Fibroblast of lung (primary cell): ENCODE results near the gene HOXB1. TPM values are rescaled to one million over a fixed set of nuclear protein-coding genes. Genes with fewer than 3 reads are reported as not detected.
A peak's percentile ranks its signal among the peaks of the same experiment; 100 is the strongest.

Source experiments
- DNase-seq, 2 donors: peaks; one replicate each; pipeline versions ENCODE4 v3.0.0 to v3.0.0-alpha.2; 2010; ENCODE audit warnings: low read depth in 2 of 2
- H2AFZ ChIP-seq: 2 replicates; pipeline ENCODE4 v1.5.1; 2012; ENCODE audit warnings: low read length, control low read depth, inconsistent platforms
- H3K27ac ChIP-seq: 2 replicates; pipeline ENCODE4 v1.5.1; 2011; ENCODE audit warnings: low read length, control low read depth; ENCODE audit not compliant: insufficient read depth
- H3K27me3 ChIP-seq: 2 replicates; pipeline ENCODE4 v1.5.1; 2011; ENCODE audit warnings: mild to moderate bottlenecking, low read length; ENCODE audit not compliant: control insufficient read depth, insufficient read depth
- H3K36me3 ChIP-seq: 2 replicates; pipeline ENCODE4 v1.5.1; 2011; ENCODE audit warnings: low read length; ENCODE audit not compliant: control insufficient read depth, insufficient read depth
- H3K4me1 ChIP-seq: 2 replicates; pipeline ENCODE4 v1.5.1; 2011; ENCODE audit warnings: low read length; ENCODE audit not compliant: control insufficient read depth, insufficient read depth; ENCODE audit errors: extremely low read depth
- H3K4me2 ChIP-seq: 2 replicates; pipeline ENCODE4 v1.5.1; 2011; ENCODE audit warnings: low read length, control low read depth; ENCODE audit not compliant: insufficient read depth; ENCODE audit errors: extremely low read depth
- H3K4me3 ChIP-seq, 4 experiments: fragments of 200-600 bp in 1 of 4; sonication (generic) in 1 of 4; replicated peaks in 1 of 4; 2 replicates each; pipeline ENCODE4 v1.5.1; 2011 to 2016; ENCODE audit warnings: low read length in 4 of 4, low read depth in 3 of 4, mild to moderate bottlenecking in 3 of 4, control low read depth in 2 of 4, inconsistent platforms in 1 of 4, mixed read lengths in 1 of 4; ENCODE audit not compliant: insufficient read depth in 1 of 4; ENCODE audit errors: control extremely low read depth in 1 of 4
- H3K79me2 ChIP-seq: 2 replicates; pipeline ENCODE4 v1.5.1; 2012; ENCODE audit warnings: mild to moderate bottlenecking, low read length, inconsistent platforms; ENCODE audit not compliant: control insufficient read depth, insufficient read depth
- H3K9ac ChIP-seq: 2 replicates; pipeline ENCODE4 v1.5.1; 2011; ENCODE audit warnings: mild to moderate bottlenecking, low read length, control low read depth; ENCODE audit not compliant: insufficient read depth
- H3K9me3 ChIP-seq: 2 replicates; pipeline ENCODE4 v1.5.1; 2012; ENCODE audit warnings: low read depth, low read length; ENCODE audit not compliant: control insufficient read depth, insufficient read depth
- H4K20me1 ChIP-seq: 2 replicates; pipeline ENCODE4 v1.5.1; 2011; ENCODE audit warnings: low read length; ENCODE audit not compliant: control insufficient read depth, insufficient read depth; ENCODE audit errors: extremely low read depth
- EZH2 ChIP-seq: IDR thresholded peaks from 2 replicates; pipeline ENCODE4 v1.5.1; 2012; ENCODE audit warnings: low read length, control low read depth, mild to moderate bottlenecking; ENCODE audit errors: missing control alignments
- polyA plus RNA-seq, 2 donors: library from polyadenylated mRNA; depleted of rRNA in 1 of 2; stranded (reverse) in 1 of 2; unstranded in 1 of 2; fragments of >200 nt; gene quantifications; 2 replicates each; pipeline ENCODE4 v1.2.1, GENCODE V29; 2011 to 2012; ENCODE audit warnings: missing spikeins in 1 of 2
- total RNA-seq: library from RNA; depleted of rRNA; stranded (reverse); fragments of >200 nt; gene quantifications from 2 replicates; pipeline ENCODE4 v1.2.1, GENCODE V29; 2014
- TF ChIP-seq, protein P1 (sequence below), 2 donors: IDR thresholded peaks in 1 of 2; conservative IDR thresholded peaks in 1 of 2; 1 replicate in 1 of 2; 2 replicates in 1 of 2; pipeline ENCODE4 v1.5.1; 2011 to 2012; ENCODE audit warnings: low read length in 2 of 2, control low read depth in 1 of 2, inconsistent platforms in 1 of 2, low read depth in 1 of 2, mild to moderate bottlenecking in 1 of 2

The HOXB1 gene
- total and polyA plus RNA-seq, 2 donors (not counting 1 experiment from before 2014, with no cell fraction given) = not detected

DNA sequence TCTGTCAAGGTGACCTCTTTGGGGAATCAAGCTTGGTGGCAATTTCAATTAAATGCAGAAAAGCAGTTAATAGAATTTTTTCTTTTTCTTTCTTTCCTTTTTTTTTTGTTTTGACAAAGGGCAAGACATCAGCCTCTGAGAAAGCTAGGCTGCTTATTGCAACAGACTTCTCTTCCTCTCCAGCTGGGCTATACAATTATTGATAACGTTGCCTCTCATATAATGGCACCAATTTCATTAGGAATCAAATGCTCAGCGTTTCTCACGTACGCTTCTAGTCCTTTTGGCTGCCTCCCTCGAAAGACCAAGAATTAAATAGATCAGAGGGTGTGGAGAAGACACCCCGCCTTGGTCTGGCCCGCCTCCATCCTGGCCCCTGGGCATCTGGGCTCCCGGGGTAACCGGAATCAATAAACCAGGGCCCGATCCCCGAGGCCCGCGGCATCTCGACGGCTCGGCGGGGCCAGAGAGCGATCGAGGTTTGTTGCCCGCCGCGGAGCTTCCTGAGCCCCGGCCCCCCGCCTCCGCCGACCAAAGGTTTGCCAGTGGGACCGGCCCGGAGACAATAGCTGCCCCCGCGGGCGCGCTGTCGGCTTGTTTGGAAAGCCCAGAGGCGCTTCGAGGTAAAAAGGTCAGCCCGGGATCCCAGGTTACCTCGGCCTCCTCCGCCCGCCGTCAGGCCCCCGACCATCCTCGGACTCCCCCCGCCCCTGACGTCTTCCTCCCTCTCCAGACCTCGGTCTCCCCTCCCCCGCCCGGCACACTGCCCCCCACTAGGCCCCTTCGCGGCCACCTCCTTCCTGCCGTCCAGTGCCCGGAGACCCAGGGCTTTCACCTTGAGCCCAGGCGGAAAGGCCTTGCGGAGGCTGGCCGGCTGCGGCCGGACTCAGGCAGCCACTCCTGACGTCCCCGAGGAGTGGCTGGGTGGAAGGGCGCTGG is 3.9 kb downstream of the HOXB1 start:
- TF ChIP-seq, protein P1, sequence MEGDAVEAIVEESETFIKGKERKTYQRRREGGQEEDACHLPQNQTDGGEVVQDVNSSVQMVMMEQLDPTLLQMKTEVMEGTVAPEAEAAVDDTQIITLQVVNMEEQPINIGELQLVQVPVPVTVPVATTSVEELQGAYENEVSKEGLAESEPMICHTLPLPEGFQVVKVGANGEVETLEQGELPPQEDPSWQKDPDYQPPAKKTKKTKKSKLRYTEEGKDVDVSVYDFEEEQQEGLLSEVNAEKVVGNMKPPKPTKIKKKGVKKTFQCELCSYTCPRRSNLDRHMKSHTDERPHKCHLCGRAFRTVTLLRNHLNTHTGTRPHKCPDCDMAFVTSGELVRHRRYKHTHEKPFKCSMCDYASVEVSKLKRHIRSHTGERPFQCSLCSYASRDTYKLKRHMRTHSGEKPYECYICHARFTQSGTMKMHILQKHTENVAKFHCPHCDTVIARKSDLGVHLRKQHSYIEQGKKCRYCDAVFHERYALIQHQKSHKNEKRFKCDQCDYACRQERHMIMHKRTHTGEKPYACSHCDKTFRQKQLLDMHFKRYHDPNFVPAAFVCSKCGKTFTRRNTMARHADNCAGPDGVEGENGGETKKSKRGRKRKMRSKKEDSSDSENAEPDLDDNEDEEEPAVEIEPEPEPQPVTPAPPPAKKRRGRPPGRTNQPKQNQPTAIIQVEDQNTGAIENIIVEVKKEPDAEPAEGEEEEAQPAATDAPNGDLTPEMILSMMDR (conservative IDR thresholded peaks at IDR 0.05 in 1 of 2, IDR thresholded peaks at IDR 0.05 in 1 of 2; ENCODE audit: low read depth in 1 of 2, low read length in 2 of 2) = no peak
- no peak for TF ChIP-seq EZH2
- no peak overlapping the region for H2AFZ ChIP-seq
- H3K9me3 ChIP-seq = no peaks in the 10 kb centered on the region
- no peak overlapping the region for H3K27ac ChIP-seq
- no peaks in the 10 kb centered on the region for H3K27me3 ChIP-seq
- H3K4me3 ChIP-seq = no peak overlapping the region
- no peaks in the 10 kb centered on the region for H4K20me1 ChIP-seq
- H3K9ac ChIP-seq = no peak overlapping the region
- no peaks in the 10 kb centered on the region for H3K36me3 ChIP-seq
- no peak overlapping the region for H3K4me2 ChIP-seq
- no peaks in the 10 kb centered on the region for H3K79me2 ChIP-seq
- no peak for DNase-seq
- peaks cover 7% of the 10 kb centered on the region for H3K4me1 ChIP-seq

DNA sequence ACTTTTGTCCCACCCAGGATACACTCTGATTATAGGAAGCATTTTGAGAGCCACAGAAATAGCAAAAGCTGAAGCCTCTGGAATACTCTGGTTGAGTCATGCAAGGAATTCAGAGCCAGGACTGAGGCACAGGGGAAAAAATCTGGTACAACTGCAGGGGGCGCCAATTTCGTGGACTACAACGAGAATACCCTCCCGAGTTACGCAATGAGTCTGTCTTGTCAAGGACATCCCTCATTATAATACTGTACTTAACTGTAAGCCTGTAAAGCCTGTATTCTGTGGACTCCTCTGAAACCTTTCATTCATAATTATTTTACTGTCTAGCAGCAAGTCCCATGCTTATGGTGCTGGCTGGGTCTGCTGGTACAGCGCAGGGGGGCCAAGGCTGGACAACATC is 7.8 kb downstream of the HOXB1 start:
- Histone ChIP-seq H3K9me3 (no peaks in the 10 kb centered on the region), H3K4me2 (no peak overlapping the region), H3K27ac (no peak overlapping the region), H3K9ac (no peak overlapping the region), H2AFZ (no peak overlapping the region), H3K79me2 (no peaks in the 10 kb centered on the region), H3K4me3 (no peak overlapping the region), H3K36me3 (no peaks in the 10 kb centered on the region), H3K27me3 (no peaks in the 10 kb centered on the region), H4K20me1 (no peaks in the 10 kb centered on the region), H3K4me1 (peaks cover 11% of the 10 kb centered on the region)
- TF ChIP-seq EZH2 = no peak
- TF ChIP-seq, protein P1 (conservative IDR thresholded peaks at IDR 0.05 in 1 of 2, IDR thresholded peaks at IDR 0.05 in 1 of 2; ENCODE audit: low read depth in 1 of 2, low read length in 2 of 2) = peak; percentile 35 to 53
- DNase-seq = peak in 1 of 2 donors; percentile 28

DNA sequence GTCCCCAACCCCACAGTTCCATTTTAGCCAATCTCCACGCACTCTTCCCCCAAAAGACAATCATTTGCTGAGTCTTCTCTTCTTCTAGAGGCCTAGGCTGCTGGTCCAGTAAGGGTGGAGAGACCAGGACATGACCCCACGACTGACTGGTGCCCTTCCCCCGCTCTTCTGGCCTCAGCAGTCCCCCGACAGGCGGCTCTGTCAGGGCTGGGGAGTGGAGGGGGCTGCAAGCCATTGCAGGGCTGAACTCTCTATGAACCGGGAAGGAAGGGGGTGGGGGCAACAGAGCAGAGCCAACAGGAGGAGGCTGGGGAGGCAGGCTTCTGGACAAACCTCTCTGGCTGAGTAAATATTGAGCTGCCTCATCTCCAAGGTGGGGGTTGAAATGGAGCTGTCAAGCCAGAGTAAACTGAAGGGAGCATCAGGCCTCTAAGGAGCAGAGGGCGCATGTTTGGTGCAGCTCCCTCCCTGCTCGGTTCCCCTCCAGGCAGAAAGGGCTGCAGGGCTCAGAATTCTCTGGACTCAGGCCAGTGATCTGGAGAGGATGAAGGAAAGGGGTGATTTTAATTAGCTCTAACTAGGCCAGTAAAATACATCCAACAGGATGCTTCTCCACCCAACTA is 8.7 kb downstream of the HOXB1 start:
- H3K4me3 ChIP-seq = no peak overlapping the region
- DNase-seq = peak; percentile 59 to 71
- no peaks in the 10 kb centered on the region for H3K9me3 ChIP-seq
- no peaks in the 10 kb centered on the region for H4K20me1 ChIP-seq
- no peaks in the 10 kb centered on the region for H3K36me3 ChIP-seq
- H3K9ac ChIP-seq = no peak overlapping the region
- peaks cover 11% of the 10 kb centered on the region for H3K4me1 ChIP-seq
- H3K27ac ChIP-seq = no peak overlapping the region
- H2AFZ ChIP-seq = no peak overlapping the region
- H3K79me2 ChIP-seq = no peaks in the 10 kb centered on the region
- H3K27me3 ChIP-seq = no peaks in the 10 kb centered on the region
- no peak for TF ChIP-seq EZH2
- TF ChIP-seq, protein P1 (conservative IDR thresholded peaks at IDR 0.05 in 1 of 2, IDR thresholded peaks at IDR 0.05 in 1 of 2; ENCODE audit: low read depth in 1 of 2, low read length in 2 of 2) = no peak
- no peak overlapping the region for H3K4me2 ChIP-seq
